Endodermal cell (in vitro differentiated cells): ENCODE results near the gene THUMPD3. TPM values are rescaled to one million over a fixed set of nuclear protein-coding genes. Genes with fewer than 3 reads are reported as not detected.

Experiments
- DNase-seq: peaks from one replicate; pipeline ENCODE4 v3.0.0-alpha.2; 2017
- H3K27ac ChIP-seq: 2 replicates; pipeline ENCODE4 v1.5.1; 2013; ENCODE audit warnings: mild to moderate bottlenecking, low read depth, low read length, moderate library complexity
- H3K27me3 ChIP-seq: 2 replicates; pipeline ENCODE4 v1.6.1; 2013; ENCODE audit warnings: mild to moderate bottlenecking, low read length, moderate library complexity; ENCODE audit not compliant: insufficient read depth, control insufficient read depth, poor library complexity, severe bottlenecking
- H3K36me3 ChIP-seq: 2 replicates; pipeline ENCODE4 v1.7.0; 2013; ENCODE audit warnings: mild to moderate bottlenecking, low read length, moderate library complexity; ENCODE audit not compliant: control insufficient read depth, insufficient read depth
- H3K4me1 ChIP-seq: one replicate; pipeline ENCODE4 v1.7.0; 2013; ENCODE audit warnings: low read length; ENCODE audit not compliant: control insufficient read depth, insufficient read depth
- H3K4me3 ChIP-seq: 2 replicates; pipeline ENCODE4 v1.5.1; 2013; ENCODE audit warnings: mild to moderate bottlenecking, low read length, moderate library complexity
- H3K9ac ChIP-seq: 2 replicates; pipeline ENCODE4 v1.6.1; 2013; ENCODE audit warnings: mild to moderate bottlenecking, low read length, moderate library complexity; ENCODE audit not compliant: poor library complexity, severe bottlenecking; ENCODE audit errors: extremely low read depth
- H3K9me3 ChIP-seq: 2 replicates; pipeline ENCODE4 v1.6.1; 2013; ENCODE audit warnings: mild to moderate bottlenecking, low read length, moderate library complexity; ENCODE audit not compliant: control insufficient read depth
- H3K27ac Mint-ChIP-seq: 2 replicates; pipeline ENCODE4 v1.8.0; 2020; ENCODE audit warnings: mixed read lengths
- H3K27me3 Mint-ChIP-seq: 2 replicates; pipeline ENCODE4 v1.8.0; 2021; ENCODE audit warnings: mild to moderate bottlenecking, mixed read lengths; ENCODE audit not compliant: insufficient read depth
- H3K36me3 Mint-ChIP-seq: 2 replicates; pipeline ENCODE4 v1.8.0; 2020; ENCODE audit warnings: low read depth, mixed read lengths
- H3K4me1 Mint-ChIP-seq: 2 replicates; pipeline ENCODE4 v1.8.0; 2020; ENCODE audit warnings: mixed read lengths
- H3K4me3 Mint-ChIP-seq: 2 replicates; pipeline ENCODE4 v1.8.0; 2020; ENCODE audit warnings: mild to moderate bottlenecking, moderate library complexity, mixed read lengths
- H3K9me3 Mint-ChIP-seq: 2 replicates; pipeline ENCODE4 v1.8.0; 2020; ENCODE audit warnings: mild to moderate bottlenecking, mixed read lengths
- WGBS, 2 experiments: methylation state at CpG; one replicate each; pipeline versions ENCODE4 v1.1.5 to v1.1.7; 2013; ENCODE audit warnings: missing lambda C conversion rate in 2 of 2, mixed read lengths in 1 of 2; ENCODE audit not compliant: insufficient coverage in 1 of 2, insufficient read length in 1 of 2; 5-methylcytosine and 5-hydroxymethylcytosine counted together
- total RNA-seq, 2 donors: library from RNA; stranded (reverse); fragmentation: NEBNext Ultra II Directional in 1 of 2; extraction: Animal tissue kit (Norgen Biotek cat#: 25700) in 1 of 2; gene quantifications; 2 replicates in 1 of 2; 3 replicates in 1 of 2; pipeline ENCODE4 v1.2.1, GENCODE V29; 2021
- TF ChIP-seq, protein P1 (sequence below): fragments of 200-600 bp; sonication (generic); conservative IDR thresholded peaks from 2 replicates; pipeline ENCODE4 v1.5.0; 2021; ENCODE audit warnings: antibody characterized with exemption, mild to moderate bottlenecking

The THUMPD3 gene
- total RNA-seq, 2 donors from 2014 or later = 55.7 to 61.8 TPM

DNA sequence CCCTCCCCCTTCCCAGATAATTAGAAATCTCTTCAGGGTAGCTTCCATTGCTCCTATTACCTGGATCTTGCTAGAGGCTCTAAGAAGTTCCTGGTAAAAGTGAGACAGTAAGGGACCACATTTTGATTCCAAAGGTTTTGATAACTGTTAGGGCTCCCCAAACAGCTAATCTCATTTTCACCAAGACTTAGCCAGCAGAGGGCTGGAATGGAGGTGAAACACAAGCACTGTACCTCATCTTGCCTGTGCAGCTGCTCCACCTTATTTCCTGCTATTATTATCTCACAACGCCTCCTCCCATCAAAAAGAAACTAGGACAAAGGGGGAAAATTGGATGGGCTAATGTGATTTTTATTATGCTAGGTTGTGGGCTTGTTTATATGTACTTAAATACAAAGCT is 41.8 kb downstream of the THUMPD3 start:
- peaks cover 9% of the 10 kb centered on the region for H3K9me3 ChIP-seq
- Mint-ChIP-seq H3K9me3 (peaks cover 2% of the 10 kb centered on the region), H3K36me3 (peaks cover 13% of the 10 kb centered on the region), H3K27ac (peak overlapping the region; percentile 6), H3K4me3 (peak overlapping the region; percentile 30), H3K4me1 (peaks cover 54% of the 10 kb centered on the region), H3K27me3 (no peaks in the 10 kb centered on the region)
- peak overlapping the region; percentile 88 for H3K4me3 ChIP-seq
- H3K9ac ChIP-seq = no peak overlapping the region
- TF ChIP-seq, protein P1, sequence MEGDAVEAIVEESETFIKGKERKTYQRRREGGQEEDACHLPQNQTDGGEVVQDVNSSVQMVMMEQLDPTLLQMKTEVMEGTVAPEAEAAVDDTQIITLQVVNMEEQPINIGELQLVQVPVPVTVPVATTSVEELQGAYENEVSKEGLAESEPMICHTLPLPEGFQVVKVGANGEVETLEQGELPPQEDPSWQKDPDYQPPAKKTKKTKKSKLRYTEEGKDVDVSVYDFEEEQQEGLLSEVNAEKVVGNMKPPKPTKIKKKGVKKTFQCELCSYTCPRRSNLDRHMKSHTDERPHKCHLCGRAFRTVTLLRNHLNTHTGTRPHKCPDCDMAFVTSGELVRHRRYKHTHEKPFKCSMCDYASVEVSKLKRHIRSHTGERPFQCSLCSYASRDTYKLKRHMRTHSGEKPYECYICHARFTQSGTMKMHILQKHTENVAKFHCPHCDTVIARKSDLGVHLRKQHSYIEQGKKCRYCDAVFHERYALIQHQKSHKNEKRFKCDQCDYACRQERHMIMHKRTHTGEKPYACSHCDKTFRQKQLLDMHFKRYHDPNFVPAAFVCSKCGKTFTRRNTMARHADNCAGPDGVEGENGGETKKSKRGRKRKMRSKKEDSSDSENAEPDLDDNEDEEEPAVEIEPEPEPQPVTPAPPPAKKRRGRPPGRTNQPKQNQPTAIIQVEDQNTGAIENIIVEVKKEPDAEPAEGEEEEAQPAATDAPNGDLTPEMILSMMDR = peak; percentile 31
- H3K4me1 ChIP-seq = peaks cover 6% of the 10 kb centered on the region
- peak overlapping the region; percentile 65 for H3K27ac ChIP-seq
- no CpG with 5 or more reads among the region's 1 CpG for WGBS, 2 experiments
- no peaks in the 10 kb centered on the region for H3K27me3 ChIP-seq
- no peak for DNase-seq
- H3K36me3 ChIP-seq = peaks cover 9% of the 10 kb centered on the region

DNA sequence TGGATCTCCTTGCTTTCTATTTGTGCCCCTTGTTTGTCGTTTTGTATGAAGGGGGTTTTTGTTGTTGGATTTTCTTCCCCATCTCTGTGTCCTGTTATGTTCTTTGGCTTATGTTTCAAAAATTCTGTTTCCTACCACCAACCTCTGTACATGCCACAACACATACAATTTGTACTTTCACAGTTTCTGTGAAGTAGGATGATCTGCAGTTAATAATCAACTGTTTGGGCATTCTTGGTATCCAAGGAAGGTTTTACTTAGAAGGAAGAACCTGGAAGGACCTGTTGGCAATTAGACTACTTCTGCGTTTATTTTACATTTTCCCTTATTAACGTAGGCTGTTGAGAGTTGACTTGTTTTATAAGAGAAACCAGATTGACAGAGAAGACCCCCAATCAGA is 42.9 kb downstream of the THUMPD3 start:
- peaks cover 6% of the 10 kb centered on the region for H3K4me1 ChIP-seq

DNA sequence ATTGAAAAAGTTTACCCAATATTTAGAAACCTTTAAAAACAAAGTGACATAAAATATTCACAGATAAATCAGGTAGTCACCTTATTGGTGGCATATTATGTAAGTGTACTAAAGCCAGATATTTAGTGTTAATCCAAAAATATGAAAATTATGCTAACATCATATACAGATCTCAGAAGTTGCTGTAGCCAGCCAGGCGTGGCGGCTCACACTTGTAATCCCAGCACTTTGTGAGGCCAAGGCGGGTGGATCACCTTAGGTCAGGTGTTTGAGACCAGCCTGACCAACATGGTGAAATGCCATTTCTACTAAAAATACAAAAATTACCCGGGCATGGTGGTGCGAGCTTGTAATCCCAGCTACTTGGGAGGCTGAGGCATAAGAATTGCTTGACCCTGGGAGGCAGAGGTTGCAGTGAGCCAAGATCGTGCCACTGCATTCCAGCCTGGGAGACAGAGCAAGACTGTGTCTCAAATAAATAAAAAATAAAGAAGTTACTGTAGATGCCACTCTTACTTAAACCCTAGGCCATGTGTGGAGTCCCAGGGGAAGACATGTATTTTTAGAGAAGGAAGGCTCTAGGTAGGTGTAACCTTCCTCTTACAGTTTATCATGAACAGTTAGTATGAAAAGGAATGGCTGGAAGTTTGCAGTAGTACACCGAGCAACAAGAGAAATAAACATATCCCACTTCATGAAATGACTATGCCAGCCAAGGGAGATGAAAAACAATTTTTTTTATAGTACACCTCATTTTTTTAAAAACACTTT is 44.2 kb downstream of the THUMPD3 start:
- no peak for DNase-seq
- no peak overlapping the region for H3K27ac Mint-ChIP-seq
- peaks cover 14% of the 10 kb centered on the region for H3K36me3 ChIP-seq
- peaks cover 6% of the 10 kb centered on the region for H3K4me1 ChIP-seq
- H3K4me1 Mint-ChIP-seq = peaks cover 34% of the 10 kb centered on the region
- H3K36me3 Mint-ChIP-seq = peaks cover 22% of the 10 kb centered on the region
- no peaks in the 10 kb centered on the region for H3K27me3 Mint-ChIP-seq
- peaks cover 6% of the 10 kb centered on the region for H3K9me3 Mint-ChIP-seq
- no peak overlapping the region for H3K27ac ChIP-seq
- peaks cover 12% of the 10 kb centered on the region for H3K9me3 ChIP-seq
- no peak overlapping the region for H3K4me3 ChIP-seq
- no peaks in the 10 kb centered on the region for H3K27me3 ChIP-seq
- no peak overlapping the region for H3K9ac ChIP-seq
- TF ChIP-seq, protein P1 = no peak
- WGBS, 2 experiments = 89 to 97% methylated on average over 6 to 7 of the region's 7 CpGs
- H3K4me3 Mint-ChIP-seq = no peak overlapping the region

More for the DNA sequence above, 42.9 kb downstream of the THUMPD3 start:
- peak overlapping the region; percentile 88 for H3K4me3 ChIP-seq
- Mint-ChIP-seq H3K27ac (peak overlapping the region; percentile 7), H3K4me1 (peaks cover 44% of the 10 kb centered on the region), H3K27me3 (no peaks in the 10 kb centered on the region), H3K9me3 (peaks cover 6% of the 10 kb centered on the region), H3K4me3 (no peak overlapping the region), H3K36me3 (peaks cover 22% of the 10 kb centered on the region)
- peaks cover 14% of the 10 kb centered on the region for H3K36me3 ChIP-seq
- no peak overlapping the region for H3K9ac ChIP-seq
- H3K9me3 ChIP-seq = peaks cover 12% of the 10 kb centered on the region
- no peak overlapping the region for H3K27ac ChIP-seq
- DNase-seq = no peak
- H3K27me3 ChIP-seq = no peaks in the 10 kb centered on the region
- TF ChIP-seq, protein P1 = no peak
- 96 to 100% methylated on average over 2 to 3 of the region's 3 CpGs for WGBS, 2 experiments
